HG03342 (cell line): ENCODE data around the gene MLIP.

Experiments
- ATAC-seq: cut with Tn5 transposase; IDR thresholded peaks from one replicate; pipeline ENCODE4 v1.9.1; 2021; ENCODE audit warnings: mild to moderate bottlenecking, moderate library complexity; ENCODE audit not compliant: unreplicated experiment

Gene MLIP

GRCh38 chr6:54266400-54266923 lies 155.2 kb downstream of the MLIP start:
- no peak for ATAC-seq

DNA sequence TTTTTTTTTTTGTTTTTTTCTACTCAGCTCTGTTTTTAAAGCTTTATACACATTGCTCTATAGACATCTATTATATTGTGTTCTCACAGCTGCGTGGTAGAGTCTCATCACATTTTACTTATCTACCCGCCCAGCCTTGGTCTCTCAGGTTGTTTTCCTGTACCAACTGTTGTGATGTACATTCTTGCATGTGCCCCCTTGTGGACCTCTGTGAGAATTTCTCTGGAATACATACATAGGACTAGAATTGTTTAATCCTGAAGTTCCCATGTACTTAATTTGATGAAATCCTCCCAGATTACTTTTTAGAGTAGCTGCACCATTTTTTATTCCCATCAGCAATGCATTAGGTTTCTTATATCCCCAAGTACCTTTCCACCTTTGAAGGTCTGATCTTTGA lies 156.6 kb downstream of the MLIP start:
- ATAC-seq: no peak

DNA sequence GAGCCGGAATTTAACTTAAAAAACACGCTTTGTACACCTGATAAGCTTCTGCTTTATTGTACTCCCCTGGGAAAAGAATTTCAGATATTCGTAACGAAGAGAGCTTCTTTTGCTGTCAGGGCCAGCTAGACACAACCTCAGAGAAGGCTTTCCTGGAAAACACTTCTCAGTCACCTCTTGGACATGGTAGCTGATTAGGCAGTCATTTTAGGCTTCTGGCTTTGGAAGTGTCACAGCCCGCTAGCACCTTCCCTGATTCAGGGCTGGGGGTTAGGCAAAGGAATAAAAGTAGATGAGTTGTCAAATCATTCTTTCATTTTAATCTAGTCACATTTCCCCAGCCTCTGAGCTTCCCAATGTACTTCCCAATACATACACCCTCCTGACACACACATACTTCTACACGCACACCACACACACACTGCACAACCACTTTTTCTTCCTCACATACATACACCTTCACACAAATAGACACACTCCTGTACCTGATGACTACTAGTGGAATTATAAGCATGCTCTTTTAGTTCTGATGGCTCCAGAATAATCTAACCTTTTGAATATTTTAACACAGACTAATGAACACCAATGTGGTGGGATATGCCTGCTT lies 162.1 kb downstream of the MLIP start:
- ATAC-seq: no peak

DNA sequence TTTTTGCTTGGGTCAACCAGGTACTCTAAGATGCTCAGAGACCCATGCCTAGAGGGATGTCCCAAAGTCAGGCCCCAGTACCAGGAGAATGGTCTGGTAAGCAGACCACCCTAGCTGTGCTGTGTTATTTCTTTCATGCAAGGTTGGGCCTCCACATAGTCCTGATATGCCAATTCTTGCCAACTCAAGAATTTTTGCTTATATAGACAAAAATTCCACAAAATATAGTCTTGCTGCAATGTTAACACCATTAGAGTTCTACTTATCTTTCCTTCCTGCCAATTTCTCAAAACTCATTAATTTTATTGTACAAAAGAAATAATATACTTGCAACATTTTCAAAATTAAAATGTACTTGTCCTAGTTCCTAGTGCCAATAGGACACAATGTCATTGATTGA lies 163.1 kb downstream of the MLIP start:
- no peak for ATAC-seq

DNA sequence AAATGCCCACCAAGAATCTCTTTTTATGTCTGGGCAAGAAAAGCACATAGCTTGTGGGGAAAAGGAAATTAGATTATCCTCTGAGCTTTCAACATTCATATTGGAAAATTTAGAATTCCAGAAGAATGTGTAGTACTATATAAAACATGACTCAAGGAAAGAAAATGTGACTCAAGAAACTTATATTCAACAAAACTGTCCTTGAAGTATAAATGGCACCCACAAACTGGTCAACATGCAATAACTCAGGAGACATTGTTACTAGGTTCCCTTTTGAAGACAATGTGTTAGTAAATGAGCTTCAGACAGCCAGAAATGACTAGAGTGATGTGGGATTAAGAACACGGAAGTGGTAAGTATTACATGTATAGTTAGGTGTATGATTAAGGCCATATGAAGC lies 170.9 kb downstream of the MLIP start:
- ATAC-seq: no peak

- ATAC-seq: no peak
Measured at GRCh38 chr6:54284161-54284860, 173.1 kb downstream of the MLIP start.

GRCh38 chr6:54285595-54285994 lies 174.4 kb downstream of the MLIP start:
- no peak for ATAC-seq

- no peak for ATAC-seq
Measured at GRCh38 chr6:54286141-54286540, 174.9 kb downstream of the MLIP start.

DNA sequence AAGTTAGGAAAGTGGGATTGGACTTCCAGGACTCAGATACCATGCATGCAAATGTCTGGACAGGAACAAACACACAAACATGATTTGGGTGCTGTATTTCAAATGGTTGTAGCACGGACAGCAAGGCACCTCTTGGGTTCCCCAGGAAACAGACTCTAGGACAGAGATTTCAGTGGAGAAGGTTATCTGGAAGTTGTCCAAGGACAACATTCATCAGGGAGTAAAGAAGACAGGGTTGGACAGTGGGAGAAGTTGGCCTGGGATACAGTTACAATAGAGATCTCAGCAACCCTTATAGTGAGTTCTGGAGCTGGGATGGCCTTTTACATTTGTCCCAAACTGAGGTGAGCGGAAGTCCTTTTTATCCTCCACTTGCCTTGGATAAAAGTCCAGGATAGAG lies 177.2 kb downstream of the MLIP start:
- ATAC-seq: no peak

- no peak for ATAC-seq
Measured at GRCh38 chr6:54289426-54289825, 178.2 kb downstream of the MLIP start.

- ATAC-seq: peak; percentile 74
Measured at GRCh38 chr6:54291146-54291545, 179.9 kb downstream of the MLIP start.

DNA sequence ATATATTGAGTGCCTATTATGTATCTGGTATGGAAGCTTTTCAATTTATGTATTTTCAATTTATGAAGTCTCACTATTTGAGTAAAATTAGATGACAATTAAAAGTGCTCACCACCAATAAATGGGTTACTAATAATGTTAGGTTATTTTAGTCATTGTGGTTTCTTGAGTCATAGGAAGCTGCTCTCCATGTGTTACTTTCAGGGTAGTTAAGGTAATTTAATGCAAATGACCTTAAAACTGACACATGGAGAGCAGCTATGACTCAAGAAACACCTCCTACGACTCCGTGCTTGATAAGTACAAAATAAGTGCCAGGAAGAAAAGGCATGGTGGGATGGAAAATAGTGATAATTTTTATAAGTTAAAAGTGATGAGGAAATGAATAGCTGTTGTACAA lies 180.5 kb downstream of the MLIP start:
- peak; percentile 93 for ATAC-seq

DNA sequence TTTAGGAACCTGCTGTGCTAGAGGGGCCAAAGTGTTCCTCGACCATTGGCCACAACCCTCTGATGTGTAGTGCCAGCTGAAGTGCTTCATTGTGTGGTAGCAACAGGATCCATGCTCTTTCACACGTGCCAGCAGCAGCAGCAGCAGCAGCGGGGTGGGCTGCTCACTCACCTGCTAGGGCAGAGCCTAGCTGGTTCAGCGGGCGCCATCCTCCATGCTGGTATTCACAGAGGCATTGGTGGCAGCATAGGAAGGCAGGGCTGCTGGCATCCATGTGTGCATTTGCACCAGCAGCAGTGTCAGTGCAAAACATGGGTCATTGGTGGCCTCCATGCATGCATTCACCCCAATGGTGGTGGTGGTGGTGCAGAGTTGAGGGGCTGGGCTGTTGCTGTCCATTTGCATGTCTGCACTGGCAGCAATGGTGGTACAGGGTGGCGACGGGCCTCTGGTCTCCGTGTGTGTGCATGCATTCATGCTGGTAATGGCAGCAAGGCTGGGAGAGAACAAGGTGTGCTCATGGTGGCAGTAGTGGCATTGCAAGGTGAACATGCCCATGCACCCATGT lies 183.8 kb downstream of the MLIP start:
- ATAC-seq: no peak

DNA sequence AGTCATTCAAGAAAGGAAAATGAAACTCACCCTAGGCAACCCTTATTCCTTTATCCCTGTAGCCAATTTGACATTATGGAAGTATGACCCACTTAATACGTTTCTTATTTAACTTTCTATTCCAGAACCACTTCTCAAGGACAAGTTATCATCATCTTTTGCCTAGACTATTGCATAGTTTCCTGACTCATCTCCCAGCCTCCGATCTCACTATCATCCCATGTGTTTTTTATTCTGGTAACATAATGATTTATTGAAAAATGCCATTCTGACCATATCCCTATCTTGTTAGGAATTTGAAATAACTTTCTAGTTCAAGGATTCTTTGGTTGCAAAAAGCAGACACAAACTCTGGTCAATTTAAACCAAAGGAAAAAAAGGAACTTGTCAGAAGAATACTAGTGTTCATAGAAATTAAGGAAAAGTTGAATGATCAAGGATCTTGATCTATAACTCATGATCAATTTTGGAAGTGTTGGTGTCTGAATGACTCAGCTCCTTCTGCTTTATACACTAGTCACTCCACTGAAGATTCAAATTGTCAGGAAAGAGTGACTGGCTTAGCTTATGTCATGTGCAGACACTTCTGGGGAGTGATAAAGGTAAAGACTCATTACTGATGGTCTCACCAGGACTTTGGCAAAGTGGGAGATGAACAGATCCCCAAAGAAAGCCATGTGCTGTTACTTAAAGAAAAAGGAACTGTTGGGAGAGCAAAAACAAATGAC lies 188.5 kb downstream of the MLIP start:
- no peak for ATAC-seq

GRCh38 chr6:54301770-54302169 lies 190.5 kb downstream of the MLIP start:
- ATAC-seq: no peak

DNA sequence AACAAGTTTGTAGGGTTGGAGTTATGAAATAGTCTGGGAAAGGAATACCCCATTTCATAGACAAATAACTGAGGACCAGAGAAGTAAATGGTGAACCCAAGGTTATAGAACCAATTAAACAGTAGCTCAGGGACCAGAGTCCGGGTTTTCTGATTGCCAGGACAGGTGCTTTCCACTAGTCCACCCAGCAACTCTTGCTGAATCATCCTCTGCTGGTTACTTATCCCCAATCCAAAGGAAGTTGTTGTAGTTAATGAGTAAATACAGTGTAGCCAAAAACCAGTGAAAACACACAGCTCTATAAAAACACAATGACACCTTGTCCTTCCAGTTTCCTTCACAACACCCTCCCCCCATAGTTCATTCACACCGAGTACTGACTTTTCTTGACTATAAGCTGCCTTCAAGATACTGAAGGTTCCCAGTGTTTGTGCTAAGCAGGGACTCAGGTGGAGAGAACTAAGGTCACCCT lies 196.2 kb downstream of the MLIP start:
- peak; percentile 54 for ATAC-seq

GRCh38 chr6:54308289-54308985 lies 197.2 kb downstream of the MLIP start, which contains the start of gene TINAG:
TSS of gene TINAG (plus strand) at chr6:54308441. CDS start at chr6:54308551, 110 bp downstream.
- peak; percentile 46 for ATAC-seq

- no peak for ATAC-seq
Measured at GRCh38 chr6:54308986-54309315, 197.7 kb downstream of the MLIP start.

GRCh38 chr6:54310377-54311152 lies 199.3 kb downstream of the MLIP start:
- ATAC-seq: no peak

DNA sequence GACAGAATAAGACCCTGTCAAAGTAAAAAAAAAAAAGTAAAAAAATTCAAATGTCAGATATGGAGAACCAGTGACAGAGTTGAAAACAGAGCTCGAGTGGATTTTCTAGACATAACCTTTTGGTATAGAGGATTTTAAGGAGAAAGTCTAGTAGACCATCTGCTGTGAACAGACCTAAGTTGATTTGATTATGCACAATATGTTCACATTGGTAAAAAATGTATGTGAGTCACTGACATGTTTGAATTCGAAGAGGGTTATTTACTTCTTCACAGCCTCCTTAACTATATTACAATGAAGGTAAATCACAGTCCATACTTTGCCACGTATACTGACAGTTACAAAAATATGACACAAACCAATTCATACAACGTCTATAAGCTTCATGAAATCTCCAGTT lies 204.4 kb downstream of the MLIP start:
- no peak for ATAC-seq
